ENCODE measurements around the gene TSPEAR. TPM values are rescaled to one million over a fixed set of nuclear protein-coding genes. Genes with fewer than 3 reads are reported as not detected.

The TSPEAR gene
- total RNA-seq, 1 experiment from 2014 or later, result 2.1 TPM

DNA sequence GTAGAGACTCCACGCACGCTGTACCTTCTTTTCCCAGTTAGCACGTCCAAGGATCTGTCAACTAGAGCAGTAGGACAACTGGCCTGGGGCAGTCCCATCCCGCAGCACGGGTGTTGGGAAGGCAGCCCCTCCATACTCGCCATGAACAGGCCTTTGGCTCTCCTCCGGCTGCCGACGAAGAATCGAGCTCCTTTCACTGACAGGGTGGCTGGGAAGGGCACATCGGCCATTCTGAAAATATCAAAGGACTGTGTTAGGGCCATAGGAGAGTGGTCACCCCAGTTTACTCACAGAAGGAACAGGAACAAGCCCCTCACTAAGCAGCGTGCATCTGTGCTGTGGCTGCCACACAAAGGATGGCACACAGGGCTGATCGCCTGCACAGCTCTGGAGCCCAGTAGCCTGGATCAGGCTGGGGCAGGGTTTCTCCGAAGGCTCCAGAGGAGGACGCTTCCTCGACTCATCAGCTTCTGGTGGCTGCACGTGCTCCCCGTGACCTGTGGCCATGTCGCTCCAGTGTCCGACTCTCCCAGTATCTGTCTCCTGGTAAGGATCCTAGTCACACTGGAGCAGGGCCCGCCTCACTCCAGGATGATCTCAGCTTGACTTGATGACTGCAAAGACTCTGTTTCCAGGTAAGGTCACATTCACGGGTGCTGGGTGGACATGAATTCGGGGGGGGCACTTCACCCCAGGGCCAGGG lies 180.3 kb downstream of the TSPEAR start:
- POLR2A ChIA-PET, result interaction anchor here (1.1 kb wide), 1 partner anchor 10 kb away, joined by 3 read pairs; no protein-coding TSS in a partner anchor
- no peak for ATAC-seq
- Mint-ChIP-seq H3K4me3 (no peak overlapping the region), H3K36me3 (0 out of 2 replicates have a peak, but pooled peaks cover 2% of the 10 kb centered on the region), H3K27ac (no peak overlapping the region), H3K27me3 (ENCODE audit: low read depth) (no peaks in the 10 kb centered on the region), H3K9me3 (peaks cover 7% of the 10 kb centered on the region), H3K4me1 (peaks cover 2% of the 10 kb centered on the region; the same call in 1 of the 2 replicates)
- CTCF ChIA-PET, result interaction anchor here (1.5 to 3.3 kb wide), 2 partner anchors 21 to 88 kb away, joined by 4 to 13 read pairs; no protein-coding TSS in a partner anchor
- TF ChIP-seq, protein P1, sequence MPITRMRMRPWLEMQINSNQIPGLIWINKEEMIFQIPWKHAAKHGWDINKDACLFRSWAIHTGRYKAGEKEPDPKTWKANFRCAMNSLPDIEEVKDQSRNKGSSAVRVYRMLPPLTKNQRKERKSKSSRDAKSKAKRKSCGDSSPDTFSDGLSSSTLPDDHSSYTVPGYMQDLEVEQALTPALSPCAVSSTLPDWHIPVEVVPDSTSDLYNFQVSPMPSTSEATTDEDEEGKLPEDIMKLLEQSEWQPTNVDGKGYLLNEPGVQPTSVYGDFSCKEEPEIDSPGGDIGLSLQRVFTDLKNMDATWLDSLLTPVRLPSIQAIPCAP (CRISPR knock-in tag; IDR thresholded peaks at IDR 0.05), result no peak
- TF ChIP-seq SP1 (CRISPR knock-in tag; conservative IDR thresholded peaks at IDR 0.05), result no peak
- TF ChIP-seq, protein P2, sequence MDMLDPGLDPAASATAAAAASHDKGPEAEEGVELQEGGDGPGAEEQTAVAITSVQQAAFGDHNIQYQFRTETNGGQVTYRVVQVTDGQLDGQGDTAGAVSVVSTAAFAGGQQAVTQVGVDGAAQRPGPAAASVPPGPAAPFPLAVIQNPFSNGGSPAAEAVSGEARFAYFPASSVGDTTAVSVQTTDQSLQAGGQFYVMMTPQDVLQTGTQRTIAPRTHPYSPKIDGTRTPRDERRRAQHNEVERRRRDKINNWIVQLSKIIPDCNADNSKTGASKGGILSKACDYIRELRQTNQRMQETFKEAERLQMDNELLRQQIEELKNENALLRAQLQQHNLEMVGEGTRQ (CRISPR knock-in tag; IDR thresholded peaks at IDR 0.05), result no peak
- peak; percentile 6 for DNase-seq (ENCODE audit: low spot score)

DNA sequence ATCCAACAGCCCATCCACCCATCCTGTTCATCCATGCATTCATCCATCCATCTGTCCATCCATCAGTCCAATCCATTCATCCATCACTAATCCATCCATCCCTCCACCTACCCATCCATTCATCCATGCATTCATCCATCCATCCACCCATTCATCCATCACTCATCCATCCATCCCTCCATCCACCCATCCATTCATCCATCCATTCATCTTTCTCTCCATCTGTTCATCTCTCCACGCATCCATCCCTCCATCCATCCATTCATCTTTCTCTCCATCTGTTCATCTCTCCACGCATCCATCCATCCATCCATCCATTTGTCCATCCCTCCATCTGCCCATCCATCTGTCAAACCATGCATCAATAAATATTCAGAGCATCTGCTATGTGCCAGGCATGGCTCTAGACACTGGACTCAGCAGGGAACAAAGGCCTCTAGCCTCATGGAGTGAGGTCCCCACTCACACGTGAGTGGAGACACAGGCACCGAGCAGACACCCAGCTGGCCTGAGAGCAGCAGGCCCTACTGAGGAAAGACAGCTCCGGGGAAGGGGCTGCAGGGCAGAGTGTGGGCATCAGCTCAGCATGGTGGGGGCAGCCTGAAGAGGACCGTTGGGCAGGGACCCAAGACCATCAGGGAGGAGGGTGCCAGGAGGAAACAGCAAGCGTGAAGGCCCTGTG lies 181.0 kb downstream of the TSPEAR start:
- peaks cover 2% of the 10 kb centered on the region; the same call in 1 of the 2 replicates for H3K4me1 Mint-ChIP-seq
- CTCF ChIA-PET, result interaction anchor here (1.5 to 3.3 kb wide), 2 partner anchors 20 to 88 kb away, joined by 4 to 13 read pairs; no protein-coding TSS in a partner anchor
- no peak overlapping the region for H3K27ac Mint-ChIP-seq
- H3K4me3 Mint-ChIP-seq, result no peak overlapping the region
- H3K27me3 Mint-ChIP-seq (ENCODE audit: low read depth), result no peaks in the 10 kb centered on the region
- ATAC-seq (no peak), DNase-seq (ENCODE audit: low spot score) (no peak)
- peaks cover 7% of the 10 kb centered on the region for H3K9me3 Mint-ChIP-seq
- POLR2A ChIA-PET, result interaction anchor here (1.1 kb wide), 1 partner anchor 9 kb away, joined by 3 read pairs; no protein-coding TSS in a partner anchor
- 0 out of 2 replicates have a peak, but pooled peaks cover 2% of the 10 kb centered on the region for H3K36me3 Mint-ChIP-seq
- TF ChIP-seq, protein P3, sequence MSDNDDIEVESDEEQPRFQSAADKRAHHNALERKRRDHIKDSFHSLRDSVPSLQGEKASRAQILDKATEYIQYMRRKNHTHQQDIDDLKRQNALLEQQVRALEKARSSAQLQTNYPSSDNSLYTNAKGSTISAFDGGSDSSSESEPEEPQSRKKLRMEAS (CRISPR knock-in tag; IDR thresholded peaks at IDR 0.05), result no peak
- TF ChIP-seq, protein P4, sequence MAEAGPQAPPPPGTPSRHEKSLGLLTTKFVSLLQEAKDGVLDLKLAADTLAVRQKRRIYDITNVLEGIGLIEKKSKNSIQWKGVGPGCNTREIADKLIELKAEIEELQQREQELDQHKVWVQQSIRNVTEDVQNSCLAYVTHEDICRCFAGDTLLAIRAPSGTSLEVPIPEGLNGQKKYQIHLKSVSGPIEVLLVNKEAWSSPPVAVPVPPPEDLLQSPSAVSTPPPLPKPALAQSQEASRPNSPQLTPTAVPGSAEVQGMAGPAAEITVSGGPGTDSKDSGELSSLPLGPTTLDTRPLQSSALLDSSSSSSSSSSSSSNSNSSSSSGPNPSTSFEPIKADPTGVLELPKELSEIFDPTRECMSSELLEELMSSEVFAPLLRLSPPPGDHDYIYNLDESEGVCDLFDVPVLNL (CRISPR knock-in tag; IDR thresholded peaks at IDR 0.05; ENCODE audit: borderline replicate concordance, low read depth), result no peak
- no peak for TF ChIP-seq SP1 (CRISPR knock-in tag; conservative IDR thresholded peaks at IDR 0.05)
- no peak for TF ChIP-seq PRRX2 (CRISPR knock-in tag; IDR thresholded peaks at IDR 0.05)
- TF ChIP-seq FOXJ3 (CRISPR knock-in tag; IDR thresholded peaks at IDR 0.05; ENCODE audit: borderline replicate concordance), result no peak
- TF ChIP-seq, protein P5, sequence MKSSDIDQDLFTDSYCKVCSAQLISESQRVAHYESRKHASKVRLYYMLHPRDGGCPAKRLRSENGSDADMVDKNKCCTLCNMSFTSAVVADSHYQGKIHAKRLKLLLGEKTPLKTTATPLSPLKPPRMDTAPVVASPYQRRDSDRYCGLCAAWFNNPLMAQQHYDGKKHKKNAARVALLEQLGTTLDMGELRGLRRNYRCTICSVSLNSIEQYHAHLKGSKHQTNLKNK (CRISPR knock-in tag; IDR thresholded peaks at IDR 0.05), result no peak
- TF ChIP-seq NR2C2 (CRISPR knock-in tag; IDR thresholded peaks at IDR 0.05), result no peak
- TF ChIP-seq, protein P6, sequence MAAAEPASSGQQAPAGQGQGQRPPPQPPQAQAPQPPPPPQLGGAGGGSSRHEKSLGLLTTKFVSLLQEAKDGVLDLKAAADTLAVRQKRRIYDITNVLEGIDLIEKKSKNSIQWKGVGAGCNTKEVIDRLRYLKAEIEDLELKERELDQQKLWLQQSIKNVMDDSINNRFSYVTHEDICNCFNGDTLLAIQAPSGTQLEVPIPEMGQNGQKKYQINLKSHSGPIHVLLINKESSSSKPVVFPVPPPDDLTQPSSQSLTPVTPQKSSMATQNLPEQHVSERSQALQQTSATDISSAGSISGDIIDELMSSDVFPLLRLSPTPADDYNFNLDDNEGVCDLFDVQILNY (CRISPR knock-in tag; IDR thresholded peaks at IDR 0.05), result no peak
- TF ChIP-seq, protein P7, sequence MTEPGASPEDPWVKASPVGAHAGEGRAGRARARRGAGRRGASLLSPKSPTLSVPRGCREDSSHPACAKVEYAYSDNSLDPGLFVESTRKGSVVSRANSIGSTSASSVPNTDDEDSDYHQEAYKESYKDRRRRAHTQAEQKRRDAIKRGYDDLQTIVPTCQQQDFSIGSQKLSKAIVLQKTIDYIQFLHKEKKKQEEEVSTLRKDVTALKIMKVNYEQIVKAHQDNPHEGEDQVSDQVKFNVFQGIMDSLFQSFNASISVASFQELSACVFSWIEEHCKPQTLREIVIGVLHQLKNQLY (CRISPR knock-in tag; IDR thresholded peaks at IDR 0.05), result no peak
- TF ChIP-seq TP53 (CRISPR knock-in tag; IDR thresholded peaks at IDR 0.05), result no peak
- TF ChIP-seq, protein P8, sequence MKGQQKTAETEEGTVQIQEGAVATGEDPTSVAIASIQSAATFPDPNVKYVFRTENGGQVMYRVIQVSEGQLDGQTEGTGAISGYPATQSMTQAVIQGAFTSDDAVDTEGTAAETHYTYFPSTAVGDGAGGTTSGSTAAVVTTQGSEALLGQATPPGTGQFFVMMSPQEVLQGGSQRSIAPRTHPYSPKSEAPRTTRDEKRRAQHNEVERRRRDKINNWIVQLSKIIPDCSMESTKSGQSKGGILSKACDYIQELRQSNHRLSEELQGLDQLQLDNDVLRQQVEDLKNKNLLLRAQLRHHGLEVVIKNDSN (CRISPR knock-in tag; IDR thresholded peaks at IDR 0.05), result no peak
- TF ChIP-seq, protein P9, sequence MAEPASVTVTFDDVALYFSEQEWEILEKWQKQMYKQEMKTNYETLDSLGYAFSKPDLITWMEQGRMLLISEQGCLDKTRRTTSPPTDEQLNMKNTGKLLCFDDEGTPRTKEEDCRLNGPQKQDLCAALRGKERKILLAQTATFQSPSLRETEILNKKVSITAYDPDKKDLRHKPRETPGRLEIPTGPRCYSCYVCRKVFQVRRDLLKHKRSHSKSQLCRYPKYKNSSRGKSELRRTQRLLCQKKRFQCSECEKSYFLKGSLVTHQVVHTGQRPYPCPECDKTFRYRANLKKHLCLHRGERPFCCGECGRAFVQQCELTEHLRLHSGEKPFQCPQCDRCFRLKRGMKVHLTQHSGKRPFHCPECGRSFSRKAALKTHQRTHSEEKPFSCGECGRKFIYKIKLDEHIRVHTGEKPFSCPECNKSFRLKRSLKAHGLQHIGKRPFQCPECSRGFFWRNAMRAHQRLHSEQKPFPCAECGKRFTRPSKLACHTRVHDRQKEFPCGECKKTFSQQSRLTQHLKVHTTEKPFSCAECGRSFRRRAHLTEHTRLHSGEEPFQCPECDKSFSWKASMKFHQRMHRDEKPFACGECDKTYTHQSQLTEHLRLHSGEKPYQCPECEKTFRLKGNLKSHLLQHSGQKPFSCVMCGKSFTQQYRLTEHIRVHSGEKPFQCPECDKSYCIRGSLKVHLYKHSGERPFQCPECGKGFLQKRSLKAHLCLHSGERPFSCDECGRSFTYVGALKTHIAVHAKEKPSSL (CRISPR knock-in tag; conservative IDR thresholded peaks at IDR 0.05), result no peak
- no peak for TF ChIP-seq GTF2I (CRISPR knock-in tag; conservative IDR thresholded peaks at IDR 0.05)
- TF ChIP-seq, protein P10, sequence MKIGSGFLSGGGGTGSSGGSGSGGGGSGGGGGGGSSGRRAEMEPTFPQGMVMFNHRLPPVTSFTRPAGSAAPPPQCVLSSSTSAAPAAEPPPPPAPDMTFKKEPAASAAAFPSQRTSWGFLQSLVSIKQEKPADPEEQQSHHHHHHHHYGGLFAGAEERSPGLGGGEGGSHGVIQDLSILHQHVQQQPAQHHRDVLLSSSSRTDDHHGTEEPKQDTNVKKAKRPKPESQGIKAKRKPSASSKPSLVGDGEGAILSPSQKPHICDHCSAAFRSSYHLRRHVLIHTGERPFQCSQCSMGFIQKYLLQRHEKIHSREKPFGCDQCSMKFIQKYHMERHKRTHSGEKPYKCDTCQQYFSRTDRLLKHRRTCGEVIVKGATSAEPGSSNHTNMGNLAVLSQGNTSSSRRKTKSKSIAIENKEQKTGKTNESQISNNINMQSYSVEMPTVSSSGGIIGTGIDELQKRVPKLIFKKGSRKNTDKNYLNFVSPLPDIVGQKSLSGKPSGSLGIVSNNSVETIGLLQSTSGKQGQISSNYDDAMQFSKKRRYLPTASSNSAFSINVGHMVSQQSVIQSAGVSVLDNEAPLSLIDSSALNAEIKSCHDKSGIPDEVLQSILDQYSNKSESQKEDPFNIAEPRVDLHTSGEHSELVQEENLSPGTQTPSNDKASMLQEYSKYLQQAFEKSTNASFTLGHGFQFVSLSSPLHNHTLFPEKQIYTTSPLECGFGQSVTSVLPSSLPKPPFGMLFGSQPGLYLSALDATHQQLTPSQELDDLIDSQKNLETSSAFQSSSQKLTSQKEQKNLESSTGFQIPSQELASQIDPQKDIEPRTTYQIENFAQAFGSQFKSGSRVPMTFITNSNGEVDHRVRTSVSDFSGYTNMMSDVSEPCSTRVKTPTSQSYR (CRISPR knock-in tag; IDR thresholded peaks at IDR 0.05), result no peak
- no peak for TF ChIP-seq IRF2 (CRISPR knock-in tag; IDR thresholded peaks at IDR 0.05; ENCODE audit: borderline replicate concordance, low read depth)
- TF ChIP-seq, protein P11, sequence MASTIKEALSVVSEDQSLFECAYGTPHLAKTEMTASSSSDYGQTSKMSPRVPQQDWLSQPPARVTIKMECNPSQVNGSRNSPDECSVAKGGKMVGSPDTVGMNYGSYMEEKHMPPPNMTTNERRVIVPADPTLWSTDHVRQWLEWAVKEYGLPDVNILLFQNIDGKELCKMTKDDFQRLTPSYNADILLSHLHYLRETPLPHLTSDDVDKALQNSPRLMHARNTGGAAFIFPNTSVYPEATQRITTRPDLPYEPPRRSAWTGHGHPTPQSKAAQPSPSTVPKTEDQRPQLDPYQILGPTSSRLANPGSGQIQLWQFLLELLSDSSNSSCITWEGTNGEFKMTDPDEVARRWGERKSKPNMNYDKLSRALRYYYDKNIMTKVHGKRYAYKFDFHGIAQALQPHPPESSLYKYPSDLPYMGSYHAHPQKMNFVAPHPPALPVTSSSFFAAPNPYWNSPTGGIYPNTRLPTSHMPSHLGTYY (CRISPR knock-in tag; IDR thresholded peaks at IDR 0.05), result no peak
- no peak for TF ChIP-seq CREM (CRISPR knock-in tag; IDR thresholded peaks at IDR 0.05)
